PC-9 (cell line): ENCODE data around the gene DNM3. TPM values are rescaled to one million over a fixed set of nuclear protein-coding genes. Genes with fewer than 3 reads are reported as not detected.
A peak's percentile ranks its signal among the peaks of the same experiment; 100 is the strongest.

Experiments
- BruUV-seq: library from RNA; stranded (reverse); fragments of 400-500 nt; replicated peaks from 2 replicates; lab custom pipeline; 2021; lab: Mats Ljungman, UMichigan
- CTCF ChIA-PET: fragments of 300-600 bp; sonication (Branson Sonifier 250); formaldehyde crosslinking; loops from one replicate; lab custom pipeline; 2022; ENCODE audit warnings: antibody characterized with exemption; lab: Charles Lee
- POLR2A ChIA-PET: fragments of 300-600 bp; sonication (Branson Sonifier 250); formaldehyde crosslinking; loops from one replicate; lab custom pipeline; 2022; ENCODE audit warnings: antibody characterized with exemption; ENCODE audit not compliant: unreplicated experiment; lab: Charles Lee
- DNase-seq, 2 experiments: peaks; one replicate each; pipeline versions ENCODE4 v3.0.0 to v3.0.0-alpha.2; 2015 to 2022; ENCODE audit warnings: mixed read lengths in 1 of 2
- H2AFZ ChIP-seq: fragments of 200-600 bp; sonication (generic); 2 replicates; pipeline ENCODE4 v1.8.1; 2017; ENCODE audit warnings: antibody characterized with exemption
- H3F3A ChIP-seq: fragments of 200-600 bp; sonication (generic); 2 replicates; pipeline ENCODE4 v1.8.1; 2017; ENCODE audit warnings: antibody characterized with exemption, mild to moderate bottlenecking, low read depth; ENCODE audit not compliant: insufficient read depth
- H3K27ac ChIP-seq: fragments of 200-600 bp; sonication (generic); 2 replicates; pipeline ENCODE4 v1.6.1; 2016; ENCODE audit warnings: mixed run types
- H3K27me3 ChIP-seq: fragments of 200-600 bp; sonication (generic); 2 replicates; pipeline ENCODE4 v1.6.1; 2016; ENCODE audit warnings: low read depth, mixed run types; ENCODE audit not compliant: insufficient read depth
- H3K36me3 ChIP-seq: fragments of 200-600 bp; sonication (generic); 2 replicates; pipeline ENCODE4 v1.6.1; 2016; ENCODE audit warnings: low read depth, mixed run types
- H3K4me1 ChIP-seq: fragments of 200-600 bp; sonication (generic); replicated peaks from 2 replicates; pipeline ENCODE4 v1.6.1; 2016; ENCODE audit warnings: mixed run types; ENCODE audit not compliant: insufficient read depth
- H3K4me2 ChIP-seq: fragments of 200-600 bp; sonication (generic); 2 replicates; pipeline ENCODE4 v1.6.1; 2017; ENCODE audit warnings: mixed run types
- H3K4me3 ChIP-seq: fragments of 200-600 bp; sonication (generic); 2 replicates; pipeline ENCODE4 v1.6.1; 2016; ENCODE audit warnings: mixed run types
- H3K79me2 ChIP-seq: fragments of 200-600 bp; sonication (generic); 2 replicates; pipeline ENCODE4 v1.6.1; 2017; ENCODE audit warnings: low read depth, mixed run types
- H3K9me2 ChIP-seq: fragments of 200-600 bp; sonication (generic); 2 replicates; pipeline ENCODE4 v1.8.1; 2017; ENCODE audit warnings: mild to moderate bottlenecking; ENCODE audit not compliant: insufficient read depth
- H3K9me3 ChIP-seq: fragments of 200-600 bp; sonication (generic); 2 replicates; pipeline ENCODE4 v1.8.1; 2016; ENCODE audit warnings: low read depth; ENCODE audit not compliant: insufficient read depth
- H4K20me1 ChIP-seq: fragments of 200-600 bp; sonication (generic); 2 replicates; pipeline ENCODE4 v1.8.1; 2017; ENCODE audit not compliant: insufficient read depth
- CTCF ChIP-seq: fragments of 200-600 bp; sonication (generic); conservative IDR thresholded peaks from 2 replicates; pipeline ENCODE4 v1.6.1; 2017; ENCODE audit warnings: mixed run types, antibody characterized with exemption, mild to moderate bottlenecking, moderate library complexity
- EZH2 ChIP-seq: fragments of 200-600 bp; sonication (generic); IDR thresholded peaks from 2 replicates; pipeline ENCODE4 v1.8.0; 2017; ENCODE audit warnings: antibody characterized with exemption, low read depth
- intact Hi-C: fragments of 100-400 bp; cut with micrococcal nuclease; formaldehyde crosslinking; loops from one replicate; pipeline ENCODE4 v1.10.0; 2022; ENCODE audit not compliant: unreplicated experiment
- total RNA-seq: library from RNA; stranded (reverse); gene quantifications from 2 replicates; pipeline ENCODE4 v1.2.3, GENCODE V29; 2021

Gene DNM3
- total RNA-seq, 1 experiment from 2014 or later, result 1.7 TPM

- TF ChIP-seq CTCF, result no peak
- no peak for TF ChIP-seq EZH2
- Histone ChIP-seq H3K4me1 (peaks cover 8% of the 10 kb centered on the region; the same call in 1 of the 2 replicates), H3K79me2 (no peaks in the 10 kb centered on the region), H3K4me2 (no peak overlapping the region), H3K36me3 (no peaks in the 10 kb centered on the region), H3K27me3 (no peaks in the 10 kb centered on the region), H3K27ac (no peak overlapping the region), H3K9me3 (no peaks in the 10 kb centered on the region), H3F3A (no peaks in the 10 kb centered on the region), H2AFZ (no peak overlapping the region), H3K4me3 (no peak overlapping the region), H4K20me1 (no peaks in the 10 kb centered on the region), H3K9me2 (no peaks in the 10 kb centered on the region)
- no TSS peak for BruUV-seq
- intact Hi-C loops, result no loop called here
- ChIA-PET CTCF (no interaction called here), POLR2A (interaction anchor here (0.6 kb wide), 1 partner anchor 130 kb away, joined by 4 read pairs; no protein-coding TSS in a partner anchor)
- DNase-seq, result peak in 1 of 2 experiments; percentile 55
These were observed 437.2 kb downstream of the DNM3 start for GRCh38 chr1:172278478-172278877.

- Histone ChIP-seq H3K4me1 (peaks cover 8% of the 10 kb centered on the region; the same call in 1 of the 2 replicates), H3K9me3 (no peaks in the 10 kb centered on the region), H3K79me2 (no peaks in the 10 kb centered on the region), H3K9me2 (no peaks in the 10 kb centered on the region), H2AFZ (no peak overlapping the region), H4K20me1 (no peaks in the 10 kb centered on the region), H3K4me3 (no peak overlapping the region), H3K27me3 (no peaks in the 10 kb centered on the region), H3F3A (no peaks in the 10 kb centered on the region), H3K36me3 (no peaks in the 10 kb centered on the region), H3K27ac (no peak overlapping the region), H3K4me2 (no peak overlapping the region)
- DNase-seq, result no peak
- POLR2A ChIA-PET, result no interaction called here
- intact Hi-C loops, result no loop called here
- CTCF ChIA-PET, result no interaction called here
- BruUV-seq, result no TSS peak
- no peak for TF ChIP-seq EZH2
- TF ChIP-seq CTCF, result no peak
These were observed 438.8 kb downstream of the DNM3 start for GRCh38 chr1:172279939-172280636.

- H3K4me3 ChIP-seq, result no peak overlapping the region
- H3K27me3 ChIP-seq, result no peaks in the 10 kb centered on the region
- 0 out of 2 replicates have a peak, but pooled peaks cover under 1% of the 10 kb centered on the region for H3K4me1 ChIP-seq
- ChIA-PET POLR2A (no interaction called here), CTCF (no interaction called here)
- H3K36me3 ChIP-seq, result no peaks in the 10 kb centered on the region
- no peaks in the 10 kb centered on the region for H4K20me1 ChIP-seq
- H3K9me3 ChIP-seq, result no peaks in the 10 kb centered on the region
- no peaks in the 10 kb centered on the region for H3K79me2 ChIP-seq
- no peak overlapping the region for H2AFZ ChIP-seq
- DNase-seq, result no peak
- TF ChIP-seq CTCF (no peak), EZH2 (no peak)
- H3K27ac ChIP-seq, result no peak overlapping the region
- BruUV-seq, result no TSS peak
- H3F3A ChIP-seq, result no peaks in the 10 kb centered on the region
- no peaks in the 10 kb centered on the region for H3K9me2 ChIP-seq
- no peak overlapping the region for H3K4me2 ChIP-seq
- intact Hi-C loops, result no loop called here
These were observed 442.5 kb downstream of the DNM3 start for GRCh38 chr1:172283766-172284165.
